HG02884 (cell line): ENCODE results near the gene TMEM255B.

ENCODE experiments used
- ATAC-seq: cut with Tn5 transposase; IDR thresholded peaks from one replicate; pipeline ENCODE4 v1.9.1; 2021; ENCODE audit warnings: mild to moderate bottlenecking, moderate library complexity; ENCODE audit not compliant: unreplicated experiment

TMEM255B gene

GRCh38 chr13:113857531-113858195 lies 98.6 kb downstream of the TMEM255B start:
- ATAC-seq = no peak

- ATAC-seq = no peak
These were observed 100.5 kb downstream of the TMEM255B start for GRCh38 chr13:113859311-113860050.

GRCh38 chr13:113860051-113860664 lies 101.1 kb downstream of the TMEM255B start:
- ATAC-seq = no peak

DNA sequence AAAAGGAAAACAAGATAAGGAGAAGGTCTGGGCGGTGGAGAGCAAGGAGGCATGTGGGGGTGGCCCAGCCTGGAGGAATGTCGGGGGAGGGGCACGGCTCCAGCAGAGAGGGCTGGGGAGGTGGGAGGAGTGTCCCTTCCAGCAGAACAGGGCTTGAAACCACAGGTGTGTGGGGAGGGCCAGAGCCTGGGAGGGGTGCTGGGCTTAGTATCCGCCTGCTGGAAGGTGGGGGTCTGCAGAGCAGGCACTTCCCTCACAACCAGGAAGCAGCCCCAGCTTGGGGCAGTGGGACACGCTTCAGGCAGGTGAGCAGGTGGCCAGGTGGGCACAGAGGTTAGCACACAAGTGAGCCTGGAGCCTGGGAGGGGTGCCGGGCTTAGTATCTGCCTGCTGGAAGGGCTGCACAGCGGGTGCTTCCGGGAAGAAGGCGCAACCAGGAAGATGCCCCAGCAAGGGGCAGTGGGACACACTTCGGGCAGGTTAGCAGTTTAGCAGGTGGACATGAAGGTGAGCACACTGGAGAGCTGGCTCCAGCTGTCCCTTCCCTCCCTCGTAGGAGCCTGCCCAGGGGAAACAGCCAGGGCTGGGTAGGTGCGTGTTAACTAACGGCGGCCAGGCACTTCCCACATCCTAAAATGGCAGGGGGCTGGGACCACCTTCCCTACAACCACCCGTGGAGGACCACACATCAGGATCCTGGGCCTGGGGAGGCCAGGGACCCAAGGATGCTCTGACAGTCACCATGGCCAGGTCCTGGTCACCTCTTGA lies 101.8 kb downstream of the TMEM255B start:
- no peak for ATAC-seq

GRCh38 chr13:113861433-113862030 lies 102.5 kb downstream of the TMEM255B start:
- no peak for ATAC-seq

DNA sequence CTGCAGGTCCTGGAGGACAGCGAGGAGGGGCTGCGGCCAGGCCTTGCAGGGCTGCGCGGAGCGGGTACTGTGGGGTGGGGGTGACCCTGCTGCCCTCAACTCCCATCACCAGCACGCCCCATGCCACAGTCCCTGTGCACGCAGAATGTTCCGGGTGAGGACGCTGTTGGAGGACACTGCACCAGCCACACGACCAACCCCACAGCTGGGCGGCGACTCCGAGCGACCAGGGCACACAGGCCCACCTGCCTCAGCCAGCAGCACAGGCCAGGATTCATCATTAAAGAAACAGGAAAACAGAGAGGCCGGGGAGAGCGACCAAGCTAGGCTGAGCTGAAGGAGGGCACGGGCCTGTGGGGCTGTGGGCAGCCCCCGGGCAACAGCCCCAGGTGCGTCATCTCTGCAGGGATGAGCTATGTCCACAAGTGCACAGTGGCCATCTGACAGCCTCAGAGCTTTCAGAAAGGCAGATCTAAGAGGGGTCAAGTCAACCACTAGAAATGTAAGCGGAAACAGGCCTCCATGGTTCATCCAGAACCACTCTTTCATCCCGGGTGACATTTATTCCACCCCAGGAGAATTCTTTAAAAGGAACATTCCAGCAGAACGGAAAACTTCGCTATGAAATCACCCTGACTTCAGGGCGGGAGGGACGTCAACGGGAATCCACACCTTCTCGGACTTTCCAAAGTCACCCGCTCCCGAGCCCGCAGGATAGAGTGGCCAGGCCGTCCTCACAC lies 103.3 kb downstream of the TMEM255B start:
- no peak for ATAC-seq

DNA sequence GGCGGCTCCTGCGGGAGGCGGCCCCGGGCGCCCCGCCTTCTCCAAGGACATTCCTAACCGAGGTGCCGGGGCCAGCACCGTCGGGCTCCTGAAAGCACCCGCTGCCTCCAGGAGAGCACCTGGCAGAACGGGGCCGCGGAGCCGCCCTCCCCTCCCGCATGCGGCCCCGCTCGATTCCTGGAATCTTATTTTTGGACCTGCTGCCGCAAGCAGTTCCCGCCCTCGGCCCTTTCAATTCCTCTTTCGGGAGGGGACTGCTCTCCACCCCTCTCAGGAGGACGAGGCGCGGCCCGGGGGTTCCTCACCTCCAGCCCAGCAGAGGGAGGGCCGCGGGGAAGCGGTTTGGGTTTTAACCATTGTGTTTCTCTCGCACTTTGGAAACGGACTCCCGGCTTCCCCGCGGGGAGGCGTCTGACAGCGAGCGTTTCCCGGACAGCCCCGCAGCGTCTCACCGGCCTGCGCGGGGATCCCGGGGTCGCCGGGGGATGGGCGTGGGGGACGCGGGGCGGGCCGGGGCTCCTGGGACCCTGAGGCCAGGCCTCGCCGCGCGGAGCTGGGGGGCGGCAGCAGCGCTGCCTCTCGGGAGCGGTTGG lies 104.0 kb downstream of the TMEM255B start:
- ATAC-seq = no peak

- ATAC-seq = no peak
These were observed 104.7 kb downstream of the TMEM255B start, which contains the start of gene GAS6 for GRCh38 chr13:113863524-113864272. Gene GAS6 (minus strand): TSS chr13:113864076. CDS start chr13:113863920, 156 bp downstream.

DNA sequence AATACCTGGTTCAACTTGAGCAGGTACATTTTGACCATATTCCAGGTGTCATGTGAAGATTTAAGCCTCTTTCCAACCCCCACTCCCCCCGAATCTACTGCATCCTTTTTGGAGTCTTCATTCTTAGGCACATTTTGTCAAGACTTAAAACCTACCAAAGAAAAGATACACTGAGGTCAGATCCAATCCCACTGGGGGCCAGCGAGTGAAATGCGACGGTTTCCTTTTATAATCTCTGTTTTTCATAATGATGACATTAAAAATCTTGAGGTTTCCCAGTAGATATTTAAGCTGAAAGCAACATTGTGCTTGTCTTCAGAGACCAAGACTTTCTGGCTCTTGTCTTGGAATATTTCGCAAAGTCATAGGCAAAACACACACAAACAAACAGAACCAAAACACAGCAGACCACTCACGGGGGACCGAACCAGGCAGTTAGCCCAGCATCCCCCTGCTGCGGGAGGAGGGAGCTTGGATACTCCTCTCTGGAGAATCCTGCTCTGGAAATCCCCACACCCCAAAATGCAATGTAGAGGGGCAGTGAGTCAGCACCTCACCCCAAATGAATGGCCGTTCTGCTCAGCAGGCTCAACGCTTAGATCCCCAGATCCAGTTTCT lies 105.4 kb downstream of the TMEM255B start:
- ATAC-seq = no peak

DNA sequence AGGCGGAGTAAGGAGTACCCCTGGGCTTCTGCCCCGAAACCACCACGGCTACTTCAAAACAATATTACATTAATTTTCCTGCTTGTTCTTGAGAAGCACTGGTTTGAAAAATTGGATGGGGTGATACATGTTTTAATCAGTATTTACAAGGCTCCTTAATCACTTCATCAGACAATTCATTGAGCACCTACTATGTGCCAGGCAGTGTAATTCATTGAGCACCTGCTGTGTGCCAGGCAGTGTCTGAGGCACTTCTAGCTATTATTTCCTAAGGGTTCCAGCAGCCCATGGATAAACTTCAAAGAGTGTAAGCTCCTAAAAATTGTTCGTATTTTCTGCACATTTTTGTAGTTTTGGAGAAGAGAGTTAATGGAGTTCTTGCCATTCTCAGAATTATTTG lies 106.4 kb downstream of the TMEM255B start:
- no peak for ATAC-seq
